ENCODE measurements around the gene LGALSL.

DNA sequence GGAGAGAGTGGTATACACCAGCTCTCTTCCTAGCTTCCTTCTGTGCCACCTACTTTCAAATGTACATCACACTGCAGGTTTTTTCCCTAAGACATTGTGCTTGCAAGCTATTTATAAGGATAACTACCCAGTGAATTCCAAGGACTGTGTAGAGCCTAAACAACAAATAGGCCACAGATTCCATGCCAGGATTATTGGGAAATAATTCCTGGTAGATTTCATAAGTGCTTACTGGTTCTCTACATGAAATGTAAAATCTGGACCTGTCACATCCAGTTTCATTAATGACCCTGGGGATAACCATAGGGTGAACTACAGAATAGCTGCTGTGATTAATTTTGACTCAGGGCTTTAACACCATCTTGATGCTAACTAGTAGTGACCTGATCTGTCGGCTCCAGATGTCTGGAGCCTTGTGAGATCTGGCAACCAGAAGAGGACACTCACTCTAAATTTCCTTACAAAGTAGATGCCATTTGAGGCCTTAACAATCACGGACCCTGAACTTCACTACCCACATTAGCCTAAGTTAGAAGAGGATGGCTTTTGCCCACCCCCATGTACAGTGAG lies 34.3 kb upstream of the LGALSL start:
- TF ChIP-seq, protein P1, sequence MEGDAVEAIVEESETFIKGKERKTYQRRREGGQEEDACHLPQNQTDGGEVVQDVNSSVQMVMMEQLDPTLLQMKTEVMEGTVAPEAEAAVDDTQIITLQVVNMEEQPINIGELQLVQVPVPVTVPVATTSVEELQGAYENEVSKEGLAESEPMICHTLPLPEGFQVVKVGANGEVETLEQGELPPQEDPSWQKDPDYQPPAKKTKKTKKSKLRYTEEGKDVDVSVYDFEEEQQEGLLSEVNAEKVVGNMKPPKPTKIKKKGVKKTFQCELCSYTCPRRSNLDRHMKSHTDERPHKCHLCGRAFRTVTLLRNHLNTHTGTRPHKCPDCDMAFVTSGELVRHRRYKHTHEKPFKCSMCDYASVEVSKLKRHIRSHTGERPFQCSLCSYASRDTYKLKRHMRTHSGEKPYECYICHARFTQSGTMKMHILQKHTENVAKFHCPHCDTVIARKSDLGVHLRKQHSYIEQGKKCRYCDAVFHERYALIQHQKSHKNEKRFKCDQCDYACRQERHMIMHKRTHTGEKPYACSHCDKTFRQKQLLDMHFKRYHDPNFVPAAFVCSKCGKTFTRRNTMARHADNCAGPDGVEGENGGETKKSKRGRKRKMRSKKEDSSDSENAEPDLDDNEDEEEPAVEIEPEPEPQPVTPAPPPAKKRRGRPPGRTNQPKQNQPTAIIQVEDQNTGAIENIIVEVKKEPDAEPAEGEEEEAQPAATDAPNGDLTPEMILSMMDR (conservative IDR thresholded peaks at IDR 0.05) = no peak
- TF ChIP-seq ZFX (IDR thresholded peaks at IDR 0.05) = no peak

Data from C4-2B (cell line).